ENCODE data around the gene TMEM208.

The TMEM208 gene

DNA sequence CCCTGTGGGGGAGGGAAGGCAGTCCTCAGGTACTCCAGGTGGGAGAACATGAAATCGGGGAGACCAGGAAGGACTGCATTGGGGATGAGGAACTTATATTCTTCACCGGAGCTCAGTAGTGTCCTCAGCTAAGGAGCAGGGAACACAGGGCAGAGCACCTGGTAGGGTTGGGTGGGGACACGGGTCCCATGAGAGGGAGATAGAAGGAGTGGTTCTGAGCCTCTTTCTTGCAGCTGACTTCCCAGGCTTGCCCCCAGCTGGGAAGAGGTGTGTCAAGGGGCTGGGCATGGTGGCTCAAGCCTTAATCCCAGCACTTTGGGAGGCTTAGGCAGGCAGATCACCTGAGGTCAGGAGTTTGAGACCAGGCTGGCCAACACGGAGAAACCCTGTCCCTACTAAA is 18.3 kb downstream of the TMEM208 start:
- TF ChIP-seq ZFX (IDR thresholded peaks at IDR 0.05) (no peak), CTCF (conservative IDR thresholded peaks at IDR 0.05) (no peak)
- peak overlapping the region; percentile 93 for H3K27ac ChIP-seq

DNA sequence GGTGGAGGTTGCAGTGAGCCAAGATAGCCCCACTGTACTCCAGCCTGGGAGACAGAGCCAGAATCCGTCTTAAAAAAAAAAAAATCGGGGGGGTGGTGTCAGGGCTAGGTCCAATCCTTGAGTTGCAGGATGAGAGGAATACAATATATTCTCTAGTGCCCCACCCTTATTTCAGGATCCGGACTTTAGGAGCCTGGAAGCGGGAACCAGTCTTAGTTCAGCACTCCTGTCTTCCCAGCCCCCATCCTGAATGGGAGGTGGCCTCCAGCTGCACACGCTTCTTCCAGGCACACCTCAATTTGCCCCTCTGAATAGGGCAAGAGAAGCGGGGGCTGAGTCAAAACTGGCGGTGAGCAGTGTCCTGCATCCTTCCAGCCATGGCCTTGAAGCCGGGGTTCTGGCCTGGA is 18.7 kb downstream of the TMEM208 start:
- H3K27ac ChIP-seq: peak overlapping the region; percentile 93
- TF ChIP-seq ZFX (IDR thresholded peaks at IDR 0.05) (no peak), CTCF (conservative IDR thresholded peaks at IDR 0.05) (no peak)

GRCh38 chr16:67246081-67246755 is 19.3 kb downstream of the TMEM208 start:
- TF ChIP-seq CTCF (conservative IDR thresholded peaks at IDR 0.05) (no peak; the same call in none of the 2 replicates), ZFX (IDR thresholded peaks at IDR 0.05) (no peak)
- H3K27ac ChIP-seq: peak overlapping the region; percentile 93

GRCh38 chr16:67246756-67247191 is 19.8 kb downstream of the TMEM208 start:
- no peak for TF ChIP-seq ZFX (IDR thresholded peaks at IDR 0.05)
- peak; percentile 39 for TF ChIP-seq CTCF (conservative IDR thresholded peaks at IDR 0.05)
- H3K27ac ChIP-seq: peak overlapping the region; percentile 93

DNA sequence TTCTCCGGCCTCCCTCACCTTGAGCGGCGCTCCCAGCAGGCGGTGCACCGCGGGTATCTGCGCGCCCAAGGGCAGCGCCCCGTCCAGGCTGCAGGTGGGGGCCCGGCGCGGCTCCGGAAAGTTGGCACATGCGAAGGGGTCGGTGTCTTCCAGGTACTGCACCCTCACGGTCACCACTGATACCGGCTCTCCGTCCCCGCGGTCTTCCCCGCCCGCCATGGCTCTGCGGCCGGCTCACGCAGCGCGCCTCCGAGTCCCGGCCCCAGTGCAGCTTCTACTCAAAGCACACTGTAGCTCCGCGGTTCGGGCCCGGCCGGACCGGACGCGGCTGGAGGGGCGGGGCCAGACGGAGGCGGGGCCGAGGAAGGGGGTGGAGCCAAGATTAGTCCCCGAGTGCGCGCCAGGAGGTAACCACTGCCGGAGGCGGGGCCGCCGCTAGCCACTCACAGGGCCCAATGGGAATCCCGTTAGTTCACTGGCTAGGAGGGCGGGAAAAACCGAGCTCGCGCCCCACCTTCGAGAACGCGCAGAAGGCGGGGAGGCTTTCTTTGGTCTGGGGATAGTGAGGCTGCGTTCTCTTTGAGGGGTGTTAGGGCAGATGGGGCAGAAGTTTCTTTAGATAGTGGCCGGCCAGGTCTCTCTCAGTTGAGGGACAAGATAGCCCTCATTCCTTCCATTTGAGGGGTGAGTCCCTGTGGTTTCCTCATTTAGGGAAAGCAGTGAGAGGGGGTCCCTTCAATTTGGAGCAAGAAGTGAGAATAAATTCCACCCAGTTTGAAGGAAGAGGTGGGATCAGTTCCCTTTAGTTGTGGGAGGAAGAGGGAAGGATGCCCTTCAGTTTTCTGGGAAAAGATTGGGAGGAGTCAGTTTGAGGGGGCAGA is 20.5 kb downstream of the TMEM208 start, which contains the start of gene FHOD1:
TSS of gene FHOD1 (minus strand) at position 290 of the 881 bp plus-strand sequence. CDS start at position 219, 71 bp downstream.
- no peak for TF ChIP-seq CTCF (conservative IDR thresholded peaks at IDR 0.05)
- TF ChIP-seq ZFX (IDR thresholded peaks at IDR 0.05): peak; percentile 37; the same call in 1 of the 2 replicates
- H3K27ac ChIP-seq: peak within 1 kb of the TSS; percentile 93

DNA sequence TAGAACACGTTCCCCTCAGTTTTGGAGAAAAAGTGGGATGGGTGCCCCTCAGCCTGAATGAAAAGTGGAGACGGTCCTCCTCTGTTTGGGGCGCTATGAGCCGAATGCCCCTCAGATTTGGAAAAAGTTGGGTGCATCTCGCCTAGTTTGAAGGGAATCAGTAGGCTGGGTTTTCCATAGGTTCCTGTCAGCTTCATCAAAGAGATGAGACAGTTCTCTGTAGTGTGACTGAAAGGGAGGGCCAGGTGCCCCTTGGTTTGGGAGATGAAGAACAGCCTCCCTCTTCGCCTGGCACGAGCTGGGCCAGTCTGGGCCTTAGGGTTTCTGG is 21.1 kb downstream of the TMEM208 start:
- no peak for TF ChIP-seq CTCF (conservative IDR thresholded peaks at IDR 0.05)
- peak overlapping the region; percentile 93 for H3K27ac ChIP-seq
